Loucy (cell line): Measurements from ENCODE around the gene TMEM184A.

Experiments
- EZH2phosphoT487 ChIP-seq: fragments of 200-600 bp; IDR thresholded peaks from 2 replicates; pipeline ENCODE4 v1.6.1; 2018; ENCODE audit warnings: antibody characterized with exemption, mild to moderate bottlenecking, moderate library complexity, borderline replicate concordance
- TF ChIP-seq, protein P1 (sequence below): fragments of 200-600 bp; sonication (generic); conservative IDR thresholded peaks from 2 replicates; pipeline ENCODE4 v1.5.1; 2014; ENCODE audit warnings: mild to moderate bottlenecking, antibody characterized with exemption, low read length

DNA sequence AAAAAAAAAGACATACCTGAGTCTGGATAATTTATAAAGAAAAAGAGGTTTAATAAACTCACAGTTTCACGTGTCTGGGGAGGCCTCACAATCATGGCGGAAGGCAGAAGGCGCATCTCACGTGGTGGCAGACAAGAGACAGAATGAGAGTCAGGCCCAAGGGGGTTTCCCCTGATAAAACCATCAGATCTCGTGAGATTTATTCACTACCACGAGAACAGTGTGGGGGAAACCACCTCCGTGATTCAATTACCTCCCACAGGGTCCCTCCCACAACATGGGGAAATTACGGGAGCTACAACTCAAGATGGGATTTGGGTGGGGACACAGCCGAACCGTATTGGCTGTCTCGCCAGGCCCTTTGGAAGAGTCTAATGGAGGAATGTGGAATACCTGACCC lies 34.5 kb downstream of the TMEM184A start:
- TF ChIP-seq, protein P1, sequence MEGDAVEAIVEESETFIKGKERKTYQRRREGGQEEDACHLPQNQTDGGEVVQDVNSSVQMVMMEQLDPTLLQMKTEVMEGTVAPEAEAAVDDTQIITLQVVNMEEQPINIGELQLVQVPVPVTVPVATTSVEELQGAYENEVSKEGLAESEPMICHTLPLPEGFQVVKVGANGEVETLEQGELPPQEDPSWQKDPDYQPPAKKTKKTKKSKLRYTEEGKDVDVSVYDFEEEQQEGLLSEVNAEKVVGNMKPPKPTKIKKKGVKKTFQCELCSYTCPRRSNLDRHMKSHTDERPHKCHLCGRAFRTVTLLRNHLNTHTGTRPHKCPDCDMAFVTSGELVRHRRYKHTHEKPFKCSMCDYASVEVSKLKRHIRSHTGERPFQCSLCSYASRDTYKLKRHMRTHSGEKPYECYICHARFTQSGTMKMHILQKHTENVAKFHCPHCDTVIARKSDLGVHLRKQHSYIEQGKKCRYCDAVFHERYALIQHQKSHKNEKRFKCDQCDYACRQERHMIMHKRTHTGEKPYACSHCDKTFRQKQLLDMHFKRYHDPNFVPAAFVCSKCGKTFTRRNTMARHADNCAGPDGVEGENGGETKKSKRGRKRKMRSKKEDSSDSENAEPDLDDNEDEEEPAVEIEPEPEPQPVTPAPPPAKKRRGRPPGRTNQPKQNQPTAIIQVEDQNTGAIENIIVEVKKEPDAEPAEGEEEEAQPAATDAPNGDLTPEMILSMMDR, result no peak
- no peak for TF ChIP-seq EZH2phosphoT487
